Stomach smooth muscle (tissue), 2 donors: ENCODE data around the gene LOC101059915.
"Not testable (repeated sequence)": the region's sequence is repeated elsewhere in the genome, so short reads cannot be mapped to it uniquely, and the experiment has no call there.

ENCODE experiments used
- H3K27ac ChIP-seq: one replicate; pipeline ENCODE4 v1.7.0; 2013; ENCODE audit warnings: mild to moderate bottlenecking, low read length, inconsistent platforms
- H3K27me3 ChIP-seq, 2 donors: one replicate each; pipeline ENCODE4 v1.7.0; 2013; ENCODE audit warnings: low read length in 2 of 2; ENCODE audit not compliant: insufficient read depth in 2 of 2, control insufficient read depth in 1 of 2
- H3K36me3 ChIP-seq, 2 donors: one replicate each; pipeline ENCODE4 v1.7.0; 2013; ENCODE audit warnings: low read length in 2 of 2; ENCODE audit not compliant: control insufficient read depth in 2 of 2, insufficient read depth in 2 of 2
- H3K4me1 ChIP-seq: one replicate; pipeline ENCODE4 v1.7.0; 2013; ENCODE audit warnings: low read length; ENCODE audit not compliant: control insufficient read depth, insufficient read depth
- H3K4me3 ChIP-seq, 2 donors: one replicate each; pipeline ENCODE4 v1.7.0; 2013; ENCODE audit warnings: low read length in 2 of 2
- H3K9ac ChIP-seq, 2 donors: one replicate each; pipeline ENCODE4 v1.7.0; 2013; ENCODE audit warnings: low read length in 2 of 2, mild to moderate bottlenecking in 1 of 2
- H3K9me3 ChIP-seq, 2 donors: one replicate each; pipeline ENCODE4 v1.7.0; 2013; ENCODE audit warnings: low read length in 2 of 2; ENCODE audit not compliant: control insufficient read depth in 2 of 2
- donor health status: healthy.
- donor health status: Pancreatic carcinoma.

The LOC101059915 gene

GRCh38 chrX:71640002-71640401, 27.3 kb upstream of the LOC101059915 start:
- no peak overlapping the region for H3K27ac ChIP-seq
- H3K4me1 ChIP-seq = peaks cover 8% of the 10 kb centered on the region
- no peaks in the 10 kb centered on the region for H3K36me3 ChIP-seq
- no peak overlapping the region for H3K4me3 ChIP-seq
- H3K9me3 ChIP-seq = no peaks in the 10 kb centered on the region
- peaks cover 0 to 6% of the 10 kb centered on the region in 2 donors for H3K27me3 ChIP-seq
- no peak overlapping the region for H3K9ac ChIP-seq

GRCh38 chrX:71644406-71644805, 22.9 kb upstream of the LOC101059915 start:
- not testable (repeated sequence) for H3K4me3 ChIP-seq, H3K27ac ChIP-seq, H3K4me1 ChIP-seq, H3K9ac ChIP-seq, H3K27me3 ChIP-seq, H3K9me3 ChIP-seq, H3K36me3 ChIP-seq

GRCh38 chrX:71650333-71650969, 16.9 kb upstream of the LOC101059915 start:
- Histone ChIP-seq H3K27me3 (peaks cover 0 to 2% of the 10 kb centered on the region in 2 donors), H3K9ac (no peak overlapping the region), H3K4me3 (no peak overlapping the region), H3K9me3 (no peaks in the 10 kb centered on the region), H3K36me3 (no peaks in the 10 kb centered on the region), H3K27ac (no peak overlapping the region), H3K4me1 (no peaks in the 10 kb centered on the region)

GRCh38 chrX:71652405-71652804, 14.9 kb upstream of the LOC101059915 start:
- no peaks in the 10 kb centered on the region for H3K4me1 ChIP-seq
- no peaks in the 10 kb centered on the region for H3K36me3 ChIP-seq
- no peak overlapping the region for H3K4me3 ChIP-seq

GRCh38 chrX:71653344-71653743, 14.0 kb upstream of the LOC101059915 start:
- H3K27me3 ChIP-seq = peaks cover 0 to 2% of the 10 kb centered on the region in 2 donors
- no peak overlapping the region for H3K4me3 ChIP-seq
- no peaks in the 10 kb centered on the region for H3K36me3 ChIP-seq
- no peak overlapping the region for H3K27ac ChIP-seq
- H3K9me3 ChIP-seq = no peaks in the 10 kb centered on the region
- H3K9ac ChIP-seq = no peak overlapping the region
- H3K4me1 ChIP-seq = no peaks in the 10 kb centered on the region

More at GRCh38 chrX:71652405-71652804, 14.9 kb upstream of the LOC101059915 start:
- Histone ChIP-seq H3K27ac (no peak overlapping the region), H3K9ac (no peak overlapping the region), H3K27me3 (peaks cover 0 to 2% of the 10 kb centered on the region in 2 donors), H3K9me3 (no peaks in the 10 kb centered on the region)

GRCh38 chrX:71657267-71657666, 10.1 kb upstream of the LOC101059915 start:
- Histone ChIP-seq H3K9ac (no peak overlapping the region), H3K4me1 (no peaks in the 10 kb centered on the region), H3K36me3 (no peaks in the 10 kb centered on the region), H3K9me3 (no peaks in the 10 kb centered on the region), H3K4me3 (no peak overlapping the region), H3K27ac (no peak overlapping the region), H3K27me3 (peaks cover 0 to 9% of the 10 kb centered on the region in 2 donors)

GRCh38 chrX:71659342-71659741, 8.0 kb upstream of the LOC101059915 start:
- H3K27ac ChIP-seq = no peak overlapping the region
- no peaks in the 10 kb centered on the region for H3K36me3 ChIP-seq
- H3K9me3 ChIP-seq = no peaks in the 10 kb centered on the region
- no peaks in the 10 kb centered on the region for H3K4me1 ChIP-seq
- H3K27me3 ChIP-seq = peaks cover 0 to 13% of the 10 kb centered on the region in 2 donors
- no peak overlapping the region for H3K9ac ChIP-seq
- H3K4me3 ChIP-seq = no peak overlapping the region

- Histone ChIP-seq H3K4me1 (no peaks in the 10 kb centered on the region), H3K27ac (no peak overlapping the region), H3K4me3 (no peak overlapping the region), H3K27me3 (peaks cover 0 to 13% of the 10 kb centered on the region in 2 donors), H3K9ac (no peak overlapping the region), H3K9me3 (no peaks in the 10 kb centered on the region), H3K36me3 (no peaks in the 10 kb centered on the region)
Observed at GRCh38 chrX:71659959-71660358, 7.4 kb upstream of the LOC101059915 start.

GRCh38 chrX:71660562-71661416, 6.6 kb upstream of the LOC101059915 start:
- peaks cover 0 to 13% of the 10 kb centered on the region in 2 donors for H3K27me3 ChIP-seq
- H3K9me3 ChIP-seq = no peaks in the 10 kb centered on the region
- no peaks in the 10 kb centered on the region for H3K4me1 ChIP-seq
- no peaks in the 10 kb centered on the region for H3K36me3 ChIP-seq
- no peak overlapping the region for H3K27ac ChIP-seq
- no peak overlapping the region for H3K4me3 ChIP-seq
- H3K9ac ChIP-seq = no peak overlapping the region

- Histone ChIP-seq H3K27me3 (peaks cover 0 to 13% of the 10 kb centered on the region in 2 donors), H3K27ac (no peak overlapping the region), H3K9ac (no peak overlapping the region)
Observed at GRCh38 chrX:71661919-71662318, 5.4 kb upstream of the LOC101059915 start.

GRCh38 chrX:71662654-71663053, 4.7 kb upstream of the LOC101059915 start:
- not testable (repeated sequence) for H3K4me3 ChIP-seq, H3K4me1 ChIP-seq, H3K9ac ChIP-seq, H3K27ac ChIP-seq, H3K9me3 ChIP-seq, H3K36me3 ChIP-seq
- H3K27me3 ChIP-seq = peaks cover 0 to 13% of the 10 kb centered on the region in 2 donors

More at GRCh38 chrX:71661919-71662318, 5.4 kb upstream of the LOC101059915 start:
- no peaks in the 10 kb centered on the region for H3K9me3 ChIP-seq
- H3K36me3 ChIP-seq = no peaks in the 10 kb centered on the region
- H3K4me1 ChIP-seq = no peaks in the 10 kb centered on the region
- H3K4me3 ChIP-seq = no peak overlapping the region
